Left lung (tissue), 10 donors: ENCODE measurements around the gene PPCDC. TPM values are rescaled to one million over a fixed set of nuclear protein-coding genes. Genes with fewer than 3 reads are reported as not detected.
A peak's percentile ranks its signal among the peaks of the same experiment; 100 is the strongest.

ENCODE experiments used
- ATAC-seq: fragments of 200-7000 bp; cut with Tn5 transposase; one replicate; pipeline ENCODE4 v1.9.1; 2020; ENCODE audit warnings: moderate library complexity
- DNase-seq, 4 donors: peaks; one replicate each; pipeline ENCODE4 v3.0.0-alpha.2; 2013 to 2020
- H3K27ac ChIP-seq, 2 donors: fragments of 200-600 bp; sonication (generic) in 1 of 2; one replicate each; pipeline versions ENCODE4 v1.5.0 to v1.8.0; 2020 to 2021
- H3K27me3 ChIP-seq, 2 donors: fragments of 200-600 bp; sonication (generic) in 1 of 2; one replicate each; pipeline versions ENCODE4 v1.5.0 to v1.8.0; 2020 to 2021
- H3K36me3 ChIP-seq, 2 donors: fragments of 200-600 bp; sonication (generic) in 1 of 2; one replicate each; pipeline versions ENCODE4 v1.5.0 to v1.8.0; 2020 to 2021
- H3K4me1 ChIP-seq, 2 donors: fragments of 200-600 bp; one replicate each; pipeline ENCODE4 v1.8.0; 2021
- H3K4me3 ChIP-seq, 2 donors: fragments of 200-600 bp; sonication (generic) in 1 of 2; one replicate each; pipeline versions ENCODE4 v1.5.0 to v1.8.0; 2020 to 2021; ENCODE audit warnings: mild to moderate bottlenecking in 1 of 2
- H3K9me3 ChIP-seq, 2 donors: fragments of 200-600 bp; sonication (generic) in 1 of 2; one replicate each; pipeline versions ENCODE4 v1.5.0 to v1.8.0; 2020 to 2021
- CTCF ChIP-seq, 2 donors: fragments of 200-600 bp; sonication (generic) in 1 of 2; IDR thresholded peaks; one replicate each; pipeline versions ENCODE4 v1.5.0 to v1.8.0; 2021; ENCODE audit warnings: antibody characterized with exemption in 2 of 2
- intact Hi-C, 2 donors: fragments of 100-400 bp; cut with DNase I; formaldehyde crosslinking; loops; one replicate each; pipeline versions ENCODE4 v1.11.2 to v1.14.2; 2022
- polyA plus RNA-seq, 6 donors: library from polyadenylated mRNA; unstranded; fragments of 120-200 nt; gene quantifications; one replicate each; pipeline ENCODE4 v1.2.1, GENCODE V29; 2013; ENCODE audit not compliant: insufficient read length in 6 of 6
- total RNA-seq, 2 donors: library from RNA; stranded (reverse); fragmentation: NEBNext Ultra II Directional; extraction: Animal tissue kit (Norgen Biotek cat#: 25700); gene quantifications; one replicate each; pipeline ENCODE4 v1.2.1, GENCODE V29; 2021
- donor health status: DM: no; HTN: yes; CAD: no.
- donor health status: DM: no; HTN: no; CAD: no.

PPCDC gene
- total and polyA plus RNA-seq, 8 donors = 9.4 to 19.0 (median 12.3) TPM

GRCh38 chr15:75032395-75032794, 9.0 kb downstream of the PPCDC start:
- peak overlapping the region; percentile 26 to 83 for H3K27ac ChIP-seq
- intact Hi-C loops = loop anchor here in 1 of 2 donors (10.0 kb wide), 1 partner anchor 172 kb away; the partner anchor contains the start of gene C15orf39

GRCh38 chr15:75033809-75034208, 10.4 kb downstream of the PPCDC start:
- no peak for TF ChIP-seq CTCF (IDR thresholded peaks at IDR 0.05)
- intact Hi-C loops = loop anchor here in 1 of 2 donors (10.0 kb wide), 1 partner anchor 171 kb away; the partner anchor contains the start of gene C15orf39
- ATAC-seq (no peak), DNase-seq (no peak)
- Histone ChIP-seq H3K36me3 (no peaks in the 10 kb centered on the region), H3K4me3 (no peak overlapping the region), H3K4me1 (peaks cover 23 to 63% of the 10 kb centered on the region in 2 donors), H3K9me3 (no peaks in the 10 kb centered on the region), H3K27me3 (no peaks in the 10 kb centered on the region), H3K27ac (no peak overlapping the region)

More at GRCh38 chr15:75032395-75032794, 9.0 kb downstream of the PPCDC start:
- H3K9me3 ChIP-seq = no peaks in the 10 kb centered on the region
- ATAC-seq (no peak), DNase-seq (no peak)
- no peaks in the 10 kb centered on the region for H3K27me3 ChIP-seq
- peaks cover 0 to 3% of the 10 kb centered on the region in 2 donors for H3K36me3 ChIP-seq
- no peak overlapping the region for H3K4me3 ChIP-seq
- no peak for TF ChIP-seq CTCF (IDR thresholded peaks at IDR 0.05)
- peaks cover 25 to 52% of the 10 kb centered on the region in 2 donors for H3K4me1 ChIP-seq

- intact Hi-C loops = loop anchor here in 1 of 2 donors (10.0 kb wide), 1 partner anchor 170 kb away; the partner anchor contains the start of gene C15orf39
- H3K4me1 ChIP-seq = peaks cover 15 to 63% of the 10 kb centered on the region in 2 donors
- H3K4me3 ChIP-seq = no peak overlapping the region
- H3K9me3 ChIP-seq = no peaks in the 10 kb centered on the region
- no peaks in the 10 kb centered on the region for H3K27me3 ChIP-seq
- DNase-seq (peak in 1 of 4 donors; percentile 55), ATAC-seq (peak; percentile 9)
- H3K27ac ChIP-seq = no peak overlapping the region
- TF ChIP-seq CTCF (IDR thresholded peaks at IDR 0.05) = no peak
- no peaks in the 10 kb centered on the region for H3K36me3 ChIP-seq
Measured at GRCh38 chr15:75034615-75035014, 11.2 kb downstream of the PPCDC start.

- Histone ChIP-seq H3K4me1 (peaks cover 6 to 47% of the 10 kb centered on the region in 2 donors), H3K9me3 (no peaks in the 10 kb centered on the region), H3K4me3 (no peak overlapping the region), H3K27ac (no peak overlapping the region), H3K27me3 (no peaks in the 10 kb centered on the region), H3K36me3 (no peaks in the 10 kb centered on the region)
- DNase-seq = no peak
- intact Hi-C loops = loop anchor here in 1 of 2 donors (10.0 kb wide), 1 partner anchor 169 kb away; the partner anchor contains the start of gene C15orf39
- ATAC-seq = peak; percentile 82
- TF ChIP-seq CTCF (IDR thresholded peaks at IDR 0.05) = no peak
Measured at GRCh38 chr15:75036212-75036616, 12.8 kb downstream of the PPCDC start.

GRCh38 chr15:75037685-75038084, 14.3 kb downstream of the PPCDC start:
- H3K36me3 ChIP-seq = no peaks in the 10 kb centered on the region
- H3K27me3 ChIP-seq = no peaks in the 10 kb centered on the region
- no peak for DNase-seq
- no peak overlapping the region for H3K27ac ChIP-seq
- no peak for ATAC-seq
- no peak overlapping the region for H3K4me3 ChIP-seq
- intact Hi-C loops = loop anchor here in 1 of 2 donors (10.0 kb wide), 1 partner anchor 167 kb away; the partner anchor contains the start of gene C15orf39
- no peaks in the 10 kb centered on the region for H3K9me3 ChIP-seq
- H3K4me1 ChIP-seq = peaks cover under 1 to 42% of the 10 kb centered on the region in 2 donors
- TF ChIP-seq CTCF (IDR thresholded peaks at IDR 0.05) = no peak
